Measurements from ENCODE around the gene IMPA2. TPM values are rescaled to one million over a fixed set of nuclear protein-coding genes. Genes with fewer than 3 reads are reported as not detected.
"Not testable (repeated sequence)": the region's sequence is repeated elsewhere in the genome, so short reads cannot be mapped to it uniquely, and the experiment has no call there.

IMPA2 gene
- total RNA-seq, 1 donor from 2014 or later: 33.9 TPM

DNA sequence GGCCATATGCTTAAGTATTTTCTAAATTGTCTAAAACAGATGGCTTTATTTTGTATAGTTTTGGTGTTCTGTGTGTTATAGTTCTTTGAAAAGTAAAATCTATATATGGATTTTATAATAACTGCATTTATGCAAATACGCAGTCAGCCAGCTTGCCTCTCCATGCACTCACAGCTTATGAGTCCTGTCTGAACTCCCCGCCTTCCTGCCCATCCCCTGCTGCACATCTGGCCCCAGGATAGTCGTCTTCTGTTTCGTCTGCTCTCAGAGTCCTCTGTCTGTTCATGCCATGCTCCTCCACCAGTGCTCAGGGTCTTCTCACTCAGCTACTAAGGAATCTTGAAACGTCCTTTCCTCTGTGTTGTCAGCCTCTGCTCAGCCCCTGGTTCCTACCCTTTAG is 84.1 kb downstream of the IMPA2 start:
- H3K9me3 ChIP-seq (ENCODE audit: control insufficient read depth in 3 of 3, low read length in 3 of 3): no peaks in the 10 kb centered on the region
- H3K36me3 ChIP-seq (ENCODE audit: control insufficient read depth in 3 of 3, insufficient read depth in 3 of 3, low read length in 3 of 3): no peaks in the 10 kb centered on the region
- no peak overlapping the region for H3K4me3 ChIP-seq (ENCODE audit: low read length in 3 of 3)
- H3K27ac ChIP-seq (ENCODE audit: low read depth, low read length): no peak overlapping the region
- H3K27me3 ChIP-seq (ENCODE audit: control insufficient read depth in 3 of 3, insufficient read depth in 3 of 3, low read length in 3 of 3): no peaks in the 10 kb centered on the region
- no peak overlapping the region for H3K9ac ChIP-seq (ENCODE audit: low read depth in 1 of 3, low read length in 3 of 3)
- no peaks in the 10 kb centered on the region for H3K4me1 ChIP-seq (ENCODE audit: control insufficient read depth in 3 of 3, insufficient read depth in 3 of 3, low read length in 3 of 3)

DNA sequence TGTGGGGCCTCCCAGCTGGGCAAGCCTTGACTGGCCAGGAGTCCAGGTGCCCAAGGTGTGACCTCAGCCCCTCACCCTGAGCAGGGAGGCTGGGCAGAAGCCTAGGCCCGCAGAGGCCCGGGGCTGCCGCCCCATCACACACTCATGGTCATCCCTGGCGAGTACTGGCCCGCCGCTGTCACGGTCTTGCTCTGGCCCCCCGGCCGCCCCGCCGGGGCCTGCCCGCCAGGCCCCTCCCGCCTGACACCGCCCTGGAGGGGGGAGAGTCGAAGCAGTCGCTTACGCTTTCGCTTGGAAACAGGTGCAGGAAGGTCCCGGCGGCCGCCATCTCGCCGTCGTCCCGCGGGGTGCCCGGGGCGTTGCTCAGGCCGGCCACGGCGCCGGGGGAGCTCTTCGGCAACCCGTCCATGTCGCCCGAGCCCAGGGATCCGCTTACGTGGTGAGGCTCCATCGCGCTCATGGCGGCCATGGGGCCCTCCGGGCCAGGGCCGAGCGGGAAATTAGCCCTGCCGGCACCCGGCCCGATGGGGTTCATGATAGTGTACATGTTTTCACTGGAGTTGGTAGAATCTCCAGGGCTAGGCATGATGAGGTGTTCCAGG is 85.7 kb downstream of the IMPA2 start:
- no peak overlapping the region for H3K4me3 ChIP-seq (ENCODE audit: low read length in 3 of 3)
- H3K9ac ChIP-seq (ENCODE audit: low read depth in 1 of 3, low read length in 3 of 3): no peak overlapping the region
- H3K36me3 ChIP-seq (ENCODE audit: control insufficient read depth in 3 of 3, insufficient read depth in 3 of 3, low read length in 3 of 3): no peaks in the 10 kb centered on the region
- H3K27ac ChIP-seq (ENCODE audit: low read depth, low read length): no peak overlapping the region
- H3K9me3 ChIP-seq (ENCODE audit: control insufficient read depth in 3 of 3, low read length in 3 of 3): no peaks in the 10 kb centered on the region
- no peaks in the 10 kb centered on the region for H3K27me3 ChIP-seq (ENCODE audit: control insufficient read depth in 3 of 3, insufficient read depth in 3 of 3, low read length in 3 of 3)
- H3K4me1 ChIP-seq (ENCODE audit: control insufficient read depth in 3 of 3, insufficient read depth in 3 of 3, low read length in 3 of 3): no peaks in the 10 kb centered on the region

DNA sequence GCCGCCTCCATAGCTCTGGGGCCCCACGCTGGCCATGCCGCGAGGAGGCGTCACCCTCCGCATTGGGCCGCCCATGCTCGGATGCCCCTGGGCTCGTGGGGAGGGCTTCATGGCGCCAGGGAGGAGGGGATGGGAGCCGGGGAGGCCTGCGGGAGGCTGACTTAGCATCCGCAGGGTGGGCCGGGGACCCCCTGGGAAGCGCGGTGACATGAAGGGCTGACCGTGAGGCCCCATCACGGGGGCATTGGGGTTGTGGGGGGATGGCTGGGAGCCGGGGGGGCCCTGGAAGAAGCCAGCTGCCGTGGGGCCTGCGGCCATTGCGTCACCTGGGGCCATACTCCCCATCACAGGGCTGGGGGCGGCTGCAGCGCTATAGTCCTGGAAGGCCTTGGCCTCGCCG is 86.4 kb downstream of the IMPA2 start:
- H3K36me3 ChIP-seq (ENCODE audit: control insufficient read depth in 3 of 3, insufficient read depth in 3 of 3, low read length in 3 of 3): no peaks in the 10 kb centered on the region
- no peaks in the 10 kb centered on the region for H3K4me1 ChIP-seq (ENCODE audit: control insufficient read depth in 3 of 3, insufficient read depth in 3 of 3, low read length in 3 of 3)
- H3K9me3 ChIP-seq (ENCODE audit: control insufficient read depth in 3 of 3, low read length in 3 of 3): no peaks in the 10 kb centered on the region
- no peaks in the 10 kb centered on the region for H3K27me3 ChIP-seq (ENCODE audit: control insufficient read depth in 3 of 3, insufficient read depth in 3 of 3, low read length in 3 of 3)
- H3K4me3 ChIP-seq (ENCODE audit: low read length in 3 of 3): no peak overlapping the region
- H3K9ac ChIP-seq (ENCODE audit: low read depth in 1 of 3, low read length in 3 of 3): no peak overlapping the region
- H3K27ac ChIP-seq (ENCODE audit: low read depth, low read length): no peak overlapping the region

DNA sequence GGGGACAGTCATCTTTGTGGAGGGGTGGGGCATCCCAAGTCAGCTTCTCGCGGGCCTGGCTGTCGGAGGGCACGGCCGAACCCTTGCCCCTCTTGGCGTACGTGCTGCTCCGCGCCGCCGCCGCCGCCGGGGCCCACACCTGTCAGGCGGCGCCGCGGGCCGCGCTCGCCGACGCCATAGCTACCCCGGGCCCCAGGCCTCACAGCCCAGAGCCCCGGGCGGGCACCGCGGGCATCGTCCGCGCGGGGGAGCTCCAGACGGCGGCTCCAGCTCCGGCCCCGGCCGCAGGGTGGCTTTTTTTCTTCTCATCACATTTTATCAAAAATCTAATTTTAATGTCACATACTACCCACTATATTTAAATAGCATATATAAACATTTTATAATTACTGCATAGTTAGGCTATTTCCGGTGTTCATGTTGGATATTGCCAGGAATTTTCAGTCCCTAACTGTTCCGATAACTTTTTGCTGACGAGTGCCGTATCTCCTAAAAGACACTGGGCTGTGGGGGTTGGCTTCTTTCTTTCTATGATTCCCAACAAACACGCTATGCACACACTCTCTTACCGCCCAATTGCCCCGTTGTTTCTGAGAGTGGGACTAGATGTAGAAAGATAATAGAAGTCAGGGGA is 87.1 kb downstream of the IMPA2 start:
- H3K4me3 ChIP-seq (ENCODE audit: low read length in 3 of 3); H3K27ac ChIP-seq (ENCODE audit: low read depth, low read length); H3K27me3 ChIP-seq (ENCODE audit: control insufficient read depth in 3 of 3, insufficient read depth in 3 of 3, low read length in 3 of 3); H3K36me3 ChIP-seq (ENCODE audit: control insufficient read depth in 3 of 3, insufficient read depth in 3 of 3, low read length in 3 of 3); H3K4me1 ChIP-seq (ENCODE audit: control insufficient read depth in 3 of 3, insufficient read depth in 3 of 3, low read length in 3 of 3); H3K9ac ChIP-seq (ENCODE audit: low read depth in 1 of 3, low read length in 3 of 3); H3K9me3 ChIP-seq (ENCODE audit: control insufficient read depth in 3 of 3, low read length in 3 of 3): not testable (repeated sequence)

DNA sequence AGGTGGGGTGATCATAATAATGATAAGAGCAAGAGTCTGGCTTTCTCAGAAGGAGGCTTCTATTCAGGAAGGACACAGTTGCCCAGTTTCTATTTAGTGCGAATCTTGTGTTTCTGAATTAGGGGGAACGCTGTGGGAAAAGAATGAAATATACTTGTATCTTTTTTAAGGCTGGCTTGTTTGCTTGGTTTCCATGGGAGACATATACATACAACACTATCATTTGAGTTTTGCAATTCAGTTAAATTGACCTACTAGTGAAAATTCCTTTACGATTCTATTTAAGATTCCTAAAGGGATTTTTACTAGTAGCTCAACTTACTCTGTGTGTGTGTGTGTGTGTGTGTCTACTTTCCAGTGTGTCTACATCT is 87.6 kb downstream of the IMPA2 start:
- H3K36me3 ChIP-seq (ENCODE audit: control insufficient read depth in 3 of 3, insufficient read depth in 3 of 3, low read length in 3 of 3): no peaks in the 10 kb centered on the region
- no peak overlapping the region for H3K9ac ChIP-seq (ENCODE audit: low read depth in 1 of 3, low read length in 3 of 3)
- H3K4me3 ChIP-seq (ENCODE audit: low read length in 3 of 3): no peak overlapping the region
- no peaks in the 10 kb centered on the region for H3K9me3 ChIP-seq (ENCODE audit: control insufficient read depth in 3 of 3, low read length in 3 of 3)
- H3K4me1 ChIP-seq (ENCODE audit: control insufficient read depth in 3 of 3, insufficient read depth in 3 of 3, low read length in 3 of 3): no peaks in the 10 kb centered on the region
- H3K27me3 ChIP-seq (ENCODE audit: control insufficient read depth in 3 of 3, insufficient read depth in 3 of 3, low read length in 3 of 3): no peaks in the 10 kb centered on the region
- H3K27ac ChIP-seq (ENCODE audit: low read depth, low read length): no peak overlapping the region

DNA sequence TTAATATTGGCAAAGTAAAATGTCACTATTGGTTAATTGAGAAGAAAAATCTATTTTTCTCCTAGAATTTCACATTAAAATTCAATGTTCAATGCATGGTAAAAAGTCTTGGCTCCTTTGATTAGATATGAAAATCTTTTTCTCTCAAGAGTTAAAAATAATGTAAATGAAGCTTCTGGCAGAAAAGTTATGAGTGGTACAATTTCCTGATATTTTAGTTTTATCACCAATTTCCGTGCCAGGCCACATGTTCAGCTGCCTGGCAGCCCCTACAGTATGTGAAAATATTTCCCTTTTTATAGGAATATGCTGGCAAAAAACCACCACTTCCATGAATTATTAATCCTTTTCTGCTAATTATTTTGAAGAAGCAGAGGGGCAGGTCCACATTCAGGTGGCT is 89.8 kb downstream of the IMPA2 start:
- not testable (repeated sequence) for H3K27ac ChIP-seq (ENCODE audit: low read depth, low read length); H3K4me3 ChIP-seq (ENCODE audit: low read length in 3 of 3); H3K9ac ChIP-seq (ENCODE audit: low read depth in 1 of 3, low read length in 3 of 3); H3K27me3 ChIP-seq (ENCODE audit: control insufficient read depth in 3 of 3, insufficient read depth in 3 of 3, low read length in 3 of 3); H3K36me3 ChIP-seq (ENCODE audit: control insufficient read depth in 3 of 3, insufficient read depth in 3 of 3, low read length in 3 of 3); H3K4me1 ChIP-seq (ENCODE audit: control insufficient read depth in 3 of 3, insufficient read depth in 3 of 3, low read length in 3 of 3); H3K9me3 ChIP-seq (ENCODE audit: control insufficient read depth in 3 of 3, low read length in 3 of 3)

DNA sequence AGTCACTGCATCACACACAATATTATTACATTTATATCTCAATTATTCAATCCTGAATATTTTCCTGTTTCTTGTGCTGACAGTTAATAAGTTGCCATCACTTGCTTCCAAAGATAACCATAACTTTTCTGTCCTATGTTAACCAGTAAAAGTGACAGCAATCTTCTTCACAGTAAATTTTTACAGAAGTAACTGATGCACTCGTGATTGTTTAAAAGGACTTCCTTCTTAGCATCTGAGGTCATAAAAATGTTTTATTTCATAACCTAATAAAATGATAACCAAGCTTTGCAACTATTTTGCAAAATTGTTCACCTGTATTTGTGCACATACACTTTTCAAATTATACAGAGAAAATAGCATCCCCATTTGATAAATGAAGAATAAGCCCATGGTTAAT is 91.7 kb downstream of the IMPA2 start:
- H3K9me3 ChIP-seq (ENCODE audit: control insufficient read depth in 3 of 3, low read length in 3 of 3): no peaks in the 10 kb centered on the region
- no peak overlapping the region for H3K4me3 ChIP-seq (ENCODE audit: low read length in 3 of 3)
- H3K36me3 ChIP-seq (ENCODE audit: control insufficient read depth in 3 of 3, insufficient read depth in 3 of 3, low read length in 3 of 3): no peaks in the 10 kb centered on the region
- H3K27me3 ChIP-seq (ENCODE audit: control insufficient read depth in 3 of 3, insufficient read depth in 3 of 3, low read length in 3 of 3): no peaks in the 10 kb centered on the region
- H3K9ac ChIP-seq (ENCODE audit: low read depth in 1 of 3, low read length in 3 of 3): no peak overlapping the region
- no peaks in the 10 kb centered on the region for H3K4me1 ChIP-seq (ENCODE audit: control insufficient read depth in 3 of 3, insufficient read depth in 3 of 3, low read length in 3 of 3)
- H3K27ac ChIP-seq (ENCODE audit: low read depth, low read length): no peak overlapping the region

DNA sequence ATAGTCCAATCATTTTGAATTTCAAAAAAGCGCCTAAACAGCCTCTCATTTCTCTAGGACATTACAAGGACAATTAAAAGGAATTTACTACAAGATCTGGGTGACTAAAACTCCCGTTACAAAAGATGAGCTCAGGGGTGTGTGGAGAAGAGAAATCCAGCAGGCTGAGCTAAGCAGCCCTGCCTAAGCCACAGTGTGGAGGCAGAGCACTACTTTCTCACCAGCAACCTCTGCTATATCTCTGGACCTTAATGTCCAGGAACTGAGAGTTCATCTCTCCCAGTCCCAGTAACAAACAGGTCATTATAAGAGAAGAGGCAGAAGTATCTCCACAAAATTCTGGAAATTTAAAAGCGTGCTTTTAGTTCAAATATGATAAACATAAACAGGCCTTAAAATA is 93.4 kb downstream of the IMPA2 start:
- no peak overlapping the region for H3K4me3 ChIP-seq (ENCODE audit: low read length in 3 of 3)
- no peak overlapping the region for H3K9ac ChIP-seq (ENCODE audit: low read depth in 1 of 3, low read length in 3 of 3)
- no peaks in the 10 kb centered on the region for H3K4me1 ChIP-seq (ENCODE audit: control insufficient read depth in 3 of 3, insufficient read depth in 3 of 3, low read length in 3 of 3)
- H3K27me3 ChIP-seq (ENCODE audit: control insufficient read depth in 3 of 3, insufficient read depth in 3 of 3, low read length in 3 of 3): no peaks in the 10 kb centered on the region
- H3K27ac ChIP-seq (ENCODE audit: low read depth, low read length): no peak overlapping the region
- H3K36me3 ChIP-seq (ENCODE audit: control insufficient read depth in 3 of 3, insufficient read depth in 3 of 3, low read length in 3 of 3): no peaks in the 10 kb centered on the region
- H3K9me3 ChIP-seq (ENCODE audit: control insufficient read depth in 3 of 3, low read length in 3 of 3): no peaks in the 10 kb centered on the region

DNA sequence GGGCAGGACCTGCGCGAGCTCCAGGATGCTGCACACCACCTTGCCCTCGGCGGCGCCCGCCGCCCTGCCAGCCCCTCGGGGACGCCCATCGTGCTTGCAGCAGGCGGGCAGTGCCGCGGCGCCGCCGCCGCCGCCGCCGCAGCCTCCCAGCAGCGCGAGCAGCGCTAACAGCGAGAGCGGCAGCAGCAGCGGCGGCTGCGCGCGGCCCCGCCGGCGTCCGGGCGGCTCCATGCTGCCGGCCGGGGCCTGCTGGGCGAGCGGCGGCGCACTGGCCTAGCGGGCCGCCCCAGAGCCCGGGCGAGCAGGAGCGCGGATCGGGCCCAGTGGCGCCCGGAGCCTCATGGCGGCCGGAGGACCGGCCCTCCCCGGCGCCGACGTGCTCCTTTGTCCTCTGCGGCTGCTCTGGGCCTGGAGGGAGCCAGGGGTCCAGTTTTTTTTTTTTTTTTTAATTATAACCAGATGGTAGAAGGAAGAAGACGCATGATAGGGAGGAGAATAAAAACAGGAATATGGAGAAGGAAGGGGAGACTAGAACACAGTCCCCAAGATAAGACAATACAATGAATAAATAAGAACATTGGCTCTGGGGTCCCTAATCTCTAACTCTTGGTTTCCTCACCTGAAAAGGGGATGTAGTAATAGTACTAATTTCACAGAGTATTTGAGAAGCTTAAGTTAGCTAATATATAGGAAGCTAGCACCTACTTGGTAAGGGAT is 95.3 kb downstream of the IMPA2 start:
- Histone ChIP-seq H3K9me3 (ENCODE audit: control insufficient read depth in 3 of 3, low read length in 3 of 3) (no peaks in the 10 kb centered on the region), H3K4me1 (ENCODE audit: control insufficient read depth in 3 of 3, insufficient read depth in 3 of 3, low read length in 3 of 3) (no peaks in the 10 kb centered on the region), H3K4me3 (ENCODE audit: low read length in 3 of 3) (peak overlapping the region in 1 of 3 donors; percentile 22), H3K9ac (ENCODE audit: low read depth in 1 of 3, low read length in 3 of 3) (peak overlapping the region in 1 of 3 donors; percentile 33), H3K36me3 (ENCODE audit: control insufficient read depth in 3 of 3, insufficient read depth in 3 of 3, low read length in 3 of 3) (no peaks in the 10 kb centered on the region), H3K27ac (ENCODE audit: low read depth, low read length) (no peak overlapping the region), H3K27me3 (ENCODE audit: control insufficient read depth in 3 of 3, insufficient read depth in 3 of 3, low read length in 3 of 3) (no peaks in the 10 kb centered on the region)

DNA sequence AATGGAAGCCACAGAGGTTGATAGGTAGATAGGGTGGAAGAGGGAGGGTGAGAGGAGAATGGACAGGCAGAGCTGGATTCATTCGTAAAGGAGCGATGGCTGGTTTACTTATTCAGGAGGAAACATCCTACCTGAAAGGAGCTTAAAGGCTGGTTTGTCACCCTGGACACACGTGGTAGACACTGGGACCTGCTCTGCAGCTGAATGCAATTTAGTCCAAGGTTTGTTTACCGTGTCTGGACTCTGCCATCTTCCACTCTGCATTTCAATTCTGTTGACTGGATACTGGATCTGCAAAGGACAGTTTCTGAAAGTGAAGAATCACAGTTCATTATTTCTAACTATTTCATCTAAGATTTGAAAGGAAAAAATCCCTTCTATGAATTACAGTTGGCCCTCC is 96.7 kb downstream of the IMPA2 start:
- H3K36me3 ChIP-seq (ENCODE audit: control insufficient read depth in 3 of 3, insufficient read depth in 3 of 3, low read length in 3 of 3); H3K27ac ChIP-seq (ENCODE audit: low read depth, low read length); H3K9ac ChIP-seq (ENCODE audit: low read depth in 1 of 3, low read length in 3 of 3); H3K4me1 ChIP-seq (ENCODE audit: control insufficient read depth in 3 of 3, insufficient read depth in 3 of 3, low read length in 3 of 3); H3K4me3 ChIP-seq (ENCODE audit: low read length in 3 of 3); H3K27me3 ChIP-seq (ENCODE audit: control insufficient read depth in 3 of 3, insufficient read depth in 3 of 3, low read length in 3 of 3); H3K9me3 ChIP-seq (ENCODE audit: control insufficient read depth in 3 of 3, low read length in 3 of 3): not testable (repeated sequence)
